GM19452 (cell line): ENCODE results near the gene GHR.
"Not testable (repeated sequence)": the region's sequence is repeated elsewhere in the genome, so short reads cannot be mapped to it uniquely, and the experiment has no call there.

Source experiments
- ATAC-seq: cut with Tn5 transposase; IDR thresholded peaks from one replicate; pipeline ENCODE4 v1.9.1; 2021; ENCODE audit not compliant: unreplicated experiment

GHR gene

GRCh38 chr5:42638972-42639371, 215.7 kb downstream of the GHR start:
- ATAC-seq, result no peak

- ATAC-seq, result no peak
Observed at GRCh38 chr5:42640835-42641234, 217.6 kb downstream of the GHR start.

DNA sequence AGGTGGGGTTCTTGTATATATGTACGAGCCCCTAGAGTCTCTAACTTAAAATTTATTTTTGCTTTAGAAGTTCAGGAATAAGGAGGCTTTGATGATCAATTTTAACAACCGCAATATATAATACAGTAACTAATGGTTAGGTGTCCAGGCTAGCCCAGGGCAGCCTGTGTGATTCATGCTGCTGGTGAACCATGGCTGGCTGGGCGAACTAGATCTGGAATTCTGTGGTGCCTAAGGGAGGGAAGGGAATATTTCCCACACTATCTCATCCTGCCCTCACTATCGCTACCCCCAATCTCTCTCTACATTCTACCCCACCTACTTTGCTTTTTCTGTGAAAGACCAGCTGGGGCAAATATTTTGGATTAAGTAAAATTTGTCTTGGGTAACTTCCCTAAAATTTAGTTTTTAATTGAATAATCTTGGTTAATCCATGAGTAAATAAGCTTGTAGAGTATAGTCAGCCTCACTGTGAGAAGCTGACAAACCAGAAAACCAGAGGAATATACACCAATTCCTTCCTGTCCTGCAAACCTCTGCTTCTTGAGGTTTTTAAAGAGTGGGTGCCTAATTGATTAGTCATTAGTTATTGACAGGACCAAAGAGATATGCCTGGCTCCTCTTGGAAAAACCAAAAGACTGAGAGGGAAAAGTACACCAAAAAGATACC, 218.2 kb downstream of the GHR start:
- ATAC-seq, result no peak

GRCh38 chr5:42642006-42642405, 218.8 kb downstream of the GHR start:
- ATAC-seq, result no peak

GRCh38 chr5:42643360-42643759, 220.1 kb downstream of the GHR start:
- ATAC-seq, result no peak

DNA sequence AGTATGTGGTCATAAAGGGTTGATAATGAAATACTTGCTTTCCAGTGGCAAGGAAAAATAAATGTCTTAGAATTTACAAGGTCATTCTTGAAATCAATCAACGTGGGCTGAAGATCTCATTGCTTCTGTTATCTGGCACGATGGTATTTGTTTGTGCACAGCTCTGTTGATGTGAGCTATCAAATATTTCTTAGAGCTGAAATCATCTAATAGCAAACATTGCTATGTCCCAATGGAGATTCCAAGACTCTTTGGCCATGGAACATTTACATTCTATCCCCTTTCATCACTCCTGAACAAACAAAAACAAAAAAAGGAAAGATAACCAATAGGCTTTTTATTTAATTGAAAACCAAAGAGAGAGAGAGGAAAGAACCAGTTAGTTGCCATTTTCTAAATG, 221.9 kb downstream of the GHR start:
- no peak for ATAC-seq

DNA sequence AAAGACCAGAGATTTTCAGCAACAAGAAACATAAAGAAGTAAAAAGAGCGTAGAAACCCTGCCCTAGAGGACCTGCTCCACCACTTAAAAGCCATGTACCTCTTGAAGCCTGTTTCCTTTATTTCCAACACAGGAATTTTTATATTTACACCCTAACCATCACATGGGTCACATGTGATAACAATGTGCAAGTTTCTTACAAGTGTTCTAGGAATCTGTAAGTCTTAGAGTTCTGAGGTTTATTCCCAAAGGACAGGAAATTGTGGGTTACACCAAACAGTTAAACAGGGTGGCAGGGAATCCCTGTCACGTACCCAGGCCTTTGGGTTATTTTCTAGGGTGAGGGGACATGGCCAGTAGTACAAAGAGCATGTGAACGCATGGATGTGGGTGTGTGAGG, 224.8 kb downstream of the GHR start:
- no peak for ATAC-seq

DNA sequence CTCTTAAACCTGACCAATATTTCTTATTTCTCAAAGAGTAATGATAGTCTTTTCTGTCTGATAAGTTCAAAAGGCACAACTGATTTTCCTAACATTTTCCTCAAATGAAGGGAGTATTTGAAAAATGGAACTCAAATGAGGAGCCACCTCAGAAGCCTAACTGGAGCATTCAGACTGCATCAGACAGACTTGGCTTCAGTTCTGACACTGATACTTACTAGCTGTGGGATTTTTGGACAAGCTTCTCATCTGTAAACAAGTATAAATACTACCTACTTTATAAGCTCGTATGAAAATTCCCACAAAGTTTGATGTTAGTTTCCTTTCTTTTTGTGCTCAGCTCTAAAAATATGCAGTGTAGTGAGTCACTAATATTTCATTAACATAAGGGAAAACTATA, 225.7 kb downstream of the GHR start:
- no peak for ATAC-seq

- no peak for ATAC-seq
Observed at GRCh38 chr5:42650084-42650483, 226.8 kb downstream of the GHR start.

DNA sequence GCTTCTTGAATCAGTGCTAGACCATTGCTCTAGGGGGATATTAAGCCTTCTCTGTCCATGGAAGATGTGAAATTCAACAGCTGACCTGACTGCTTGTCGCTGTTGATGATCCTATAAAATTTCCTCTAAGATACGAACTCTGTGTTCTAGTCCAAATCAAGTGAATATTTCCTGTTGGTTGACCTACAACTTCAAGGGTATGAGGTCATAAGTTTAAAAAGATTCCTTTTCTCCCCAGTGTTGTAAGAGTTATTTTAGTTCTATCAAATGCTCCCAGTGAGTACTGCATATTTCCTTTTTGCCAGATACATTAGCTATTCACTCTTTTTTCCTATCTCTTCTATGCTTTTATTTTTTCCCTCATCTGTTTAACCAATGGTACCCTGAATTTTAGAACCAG, 230.5 kb downstream of the GHR start:
- ATAC-seq, result no peak

GRCh38 chr5:42654645-42655044, 231.4 kb downstream of the GHR start:
- no peak for ATAC-seq

- ATAC-seq, result no peak
Observed at GRCh38 chr5:42655982-42656650, 232.9 kb downstream of the GHR start.

GRCh38 chr5:42656651-42657015, 233.4 kb downstream of the GHR start:
- no peak for ATAC-seq

GRCh38 chr5:42659869-42660268, 236.6 kb downstream of the GHR start:
- ATAC-seq, result not testable (repeated sequence)

DNA sequence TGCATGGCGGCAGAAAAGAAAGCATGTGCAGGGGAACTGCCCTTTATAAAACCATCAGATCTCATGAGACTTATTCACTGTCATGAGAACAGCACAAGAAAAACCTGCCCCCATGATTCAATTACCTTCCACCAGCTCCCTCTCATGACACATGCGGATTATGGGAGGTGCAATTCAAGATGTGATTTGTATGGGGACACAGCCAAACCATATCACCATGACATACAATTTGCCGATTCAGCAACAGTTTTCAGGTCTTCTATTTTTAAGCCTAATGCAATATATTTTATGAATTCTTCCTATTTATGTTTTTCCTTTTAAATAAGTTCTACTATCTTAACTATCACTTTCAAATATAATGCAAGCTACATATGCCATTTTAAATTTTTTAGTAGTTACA, 242.6 kb downstream of the GHR start:
- no peak for ATAC-seq

DNA sequence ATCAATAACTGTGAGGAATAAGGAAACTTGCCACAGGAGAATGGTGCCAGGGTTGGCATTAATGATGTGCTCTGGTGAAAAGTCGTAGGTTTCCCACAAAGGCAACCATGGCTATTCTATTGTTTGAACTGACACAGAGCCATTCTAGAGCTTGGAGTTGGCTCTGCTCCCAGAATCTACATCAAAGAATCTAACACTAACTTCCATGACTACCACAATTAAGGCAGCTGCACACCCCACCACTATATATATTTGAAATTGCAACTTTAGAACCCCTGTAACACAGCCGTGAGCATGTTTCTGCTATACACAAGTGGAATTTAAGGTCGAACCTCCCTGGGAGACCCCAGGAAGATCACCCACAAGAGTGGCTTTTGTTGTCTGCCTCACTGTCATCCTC, 243.6 kb downstream of the GHR start:
- ATAC-seq, result no peak

- no peak for ATAC-seq
Observed at GRCh38 chr5:42668254-42668653, 245.0 kb downstream of the GHR start.

DNA sequence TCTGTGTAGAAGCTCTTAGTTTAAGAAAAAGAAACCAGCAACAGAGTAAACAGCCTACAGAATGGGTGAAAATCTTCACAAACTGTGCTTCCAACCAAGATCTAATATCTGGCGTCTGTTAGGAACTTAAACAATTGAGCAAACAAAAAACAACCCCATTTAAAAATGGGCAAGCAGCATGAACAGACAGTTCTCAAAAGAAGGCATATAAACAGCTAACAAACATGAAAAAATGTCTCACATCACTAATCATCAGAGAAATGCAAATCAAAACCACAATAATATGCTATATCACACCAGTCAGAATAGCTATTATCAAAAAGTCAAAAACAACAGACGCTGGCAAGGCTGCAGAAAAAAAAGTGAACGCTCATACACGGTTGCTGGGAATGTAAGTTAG, 249.7 kb downstream of the GHR start:
- ATAC-seq, result no peak

GRCh38 chr5:42675602-42676001, 252.4 kb downstream of the GHR start:
- no peak for ATAC-seq

DNA sequence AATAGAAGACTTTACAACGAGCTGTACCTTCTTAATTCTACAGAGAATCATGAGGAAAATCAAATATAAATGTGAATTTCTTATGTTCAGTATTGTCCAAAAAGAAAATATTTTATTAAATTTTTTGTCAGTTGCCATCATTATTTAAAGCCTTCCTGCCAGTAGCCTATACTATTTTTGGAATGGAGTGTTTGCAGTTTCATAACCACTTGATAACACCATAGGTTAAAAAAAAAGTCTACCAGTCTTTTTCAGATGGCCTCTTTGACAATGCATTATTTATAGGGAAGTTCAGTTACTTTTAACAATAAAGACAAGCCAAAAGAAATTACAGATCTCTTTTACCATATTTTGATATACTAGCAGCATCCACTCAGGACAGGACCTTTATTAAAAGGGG, 253.1 kb downstream of the GHR start:
- ATAC-seq, result no peak

DNA sequence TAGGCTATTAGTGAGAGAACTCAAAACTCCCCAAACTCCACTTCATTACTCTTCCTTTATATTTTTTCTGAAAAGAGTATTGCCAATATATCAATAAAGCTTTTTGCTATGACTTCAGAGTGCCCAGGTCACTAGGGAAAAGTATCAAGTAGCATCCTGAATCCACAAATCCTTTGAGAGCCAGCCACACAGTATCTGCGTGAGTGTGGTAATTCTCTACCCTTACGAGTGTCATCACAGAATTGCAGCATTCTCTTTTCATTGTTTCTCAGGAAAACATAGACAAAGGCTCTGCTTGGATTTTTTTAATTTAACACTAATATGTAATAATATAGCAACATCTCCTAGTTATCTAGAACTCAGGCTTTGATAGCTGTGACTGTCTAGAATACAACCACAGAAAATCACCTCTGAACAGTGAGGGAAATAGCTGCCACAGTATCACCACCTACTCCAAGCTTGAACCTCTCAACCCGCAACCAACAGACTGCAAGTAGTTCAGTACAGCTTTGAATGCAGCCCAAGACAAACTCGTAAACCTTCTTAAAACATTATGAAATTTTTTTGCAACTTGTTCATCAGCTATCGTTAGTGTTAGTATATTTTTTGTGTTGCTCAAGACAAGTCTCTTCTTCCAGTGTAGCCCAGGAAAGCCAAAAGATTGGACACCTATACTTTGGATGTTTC, 254.1 kb downstream of the GHR start:
- no peak for ATAC-seq

GRCh38 chr5:42680046-42680445, 256.8 kb downstream of the GHR start:
- no peak for ATAC-seq
